Measurements from ENCODE around the gene PBX3. TPM values are rescaled to one million over a fixed set of nuclear protein-coding genes. Genes with fewer than 3 reads are reported as not detected.

The PBX3 gene
- total RNA-seq, 1 experiment from 2014 or later, result 39.0 TPM

DNA sequence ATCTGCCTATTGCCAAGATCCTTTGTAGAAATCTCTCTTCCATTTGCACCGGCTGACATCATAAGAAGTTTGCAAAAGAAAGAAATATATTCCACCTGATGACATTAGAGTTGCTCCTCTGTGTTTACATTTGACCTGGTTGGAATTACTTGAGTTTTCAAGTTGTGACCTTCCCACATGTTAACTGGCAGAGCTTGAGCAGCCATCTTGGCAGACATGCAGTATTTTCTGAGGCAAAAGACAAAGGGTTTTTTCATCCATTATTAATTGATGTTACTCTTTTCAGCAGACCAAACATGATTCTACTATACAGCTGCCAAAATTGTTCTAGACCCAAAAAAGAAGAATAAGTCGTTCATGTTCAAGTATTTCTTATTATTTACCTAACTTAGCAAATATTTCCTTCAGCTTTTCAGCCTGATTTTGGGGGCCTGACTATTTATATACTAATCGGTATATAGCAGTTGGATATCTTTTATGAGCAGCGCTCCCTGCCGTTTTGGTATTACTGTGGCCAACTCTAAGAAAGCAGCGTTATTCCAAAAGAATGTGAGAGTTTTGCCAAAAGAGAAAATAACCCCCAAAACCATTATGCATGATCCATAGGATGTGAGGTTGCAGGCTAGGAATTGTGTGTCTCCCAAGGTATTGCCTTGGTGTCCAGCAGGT lies 212.9 kb downstream of the PBX3 start:
- intact Hi-C loops (cut with micrococcal nuclease; ENCODE audit: unreplicated experiment), result no loop called here
- TF ChIP-seq, protein P1, sequence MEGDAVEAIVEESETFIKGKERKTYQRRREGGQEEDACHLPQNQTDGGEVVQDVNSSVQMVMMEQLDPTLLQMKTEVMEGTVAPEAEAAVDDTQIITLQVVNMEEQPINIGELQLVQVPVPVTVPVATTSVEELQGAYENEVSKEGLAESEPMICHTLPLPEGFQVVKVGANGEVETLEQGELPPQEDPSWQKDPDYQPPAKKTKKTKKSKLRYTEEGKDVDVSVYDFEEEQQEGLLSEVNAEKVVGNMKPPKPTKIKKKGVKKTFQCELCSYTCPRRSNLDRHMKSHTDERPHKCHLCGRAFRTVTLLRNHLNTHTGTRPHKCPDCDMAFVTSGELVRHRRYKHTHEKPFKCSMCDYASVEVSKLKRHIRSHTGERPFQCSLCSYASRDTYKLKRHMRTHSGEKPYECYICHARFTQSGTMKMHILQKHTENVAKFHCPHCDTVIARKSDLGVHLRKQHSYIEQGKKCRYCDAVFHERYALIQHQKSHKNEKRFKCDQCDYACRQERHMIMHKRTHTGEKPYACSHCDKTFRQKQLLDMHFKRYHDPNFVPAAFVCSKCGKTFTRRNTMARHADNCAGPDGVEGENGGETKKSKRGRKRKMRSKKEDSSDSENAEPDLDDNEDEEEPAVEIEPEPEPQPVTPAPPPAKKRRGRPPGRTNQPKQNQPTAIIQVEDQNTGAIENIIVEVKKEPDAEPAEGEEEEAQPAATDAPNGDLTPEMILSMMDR (IDR thresholded peaks at IDR 0.05), result no peak
- no peak for TF ChIP-seq POLR2AphosphoS5 (IDR thresholded peaks at IDR 0.05; ENCODE audit: low read depth, low read length)
- no peak for TF ChIP-seq SIN3A (IDR thresholded peaks at IDR 0.05; ENCODE audit: borderline replicate concordance, insufficient read depth, low read depth, low read length)
- no peak for TF ChIP-seq TCF7L2 (IDR thresholded peaks at IDR 0.05; ENCODE audit: low read depth, low read length)
- TF ChIP-seq, protein P2, sequence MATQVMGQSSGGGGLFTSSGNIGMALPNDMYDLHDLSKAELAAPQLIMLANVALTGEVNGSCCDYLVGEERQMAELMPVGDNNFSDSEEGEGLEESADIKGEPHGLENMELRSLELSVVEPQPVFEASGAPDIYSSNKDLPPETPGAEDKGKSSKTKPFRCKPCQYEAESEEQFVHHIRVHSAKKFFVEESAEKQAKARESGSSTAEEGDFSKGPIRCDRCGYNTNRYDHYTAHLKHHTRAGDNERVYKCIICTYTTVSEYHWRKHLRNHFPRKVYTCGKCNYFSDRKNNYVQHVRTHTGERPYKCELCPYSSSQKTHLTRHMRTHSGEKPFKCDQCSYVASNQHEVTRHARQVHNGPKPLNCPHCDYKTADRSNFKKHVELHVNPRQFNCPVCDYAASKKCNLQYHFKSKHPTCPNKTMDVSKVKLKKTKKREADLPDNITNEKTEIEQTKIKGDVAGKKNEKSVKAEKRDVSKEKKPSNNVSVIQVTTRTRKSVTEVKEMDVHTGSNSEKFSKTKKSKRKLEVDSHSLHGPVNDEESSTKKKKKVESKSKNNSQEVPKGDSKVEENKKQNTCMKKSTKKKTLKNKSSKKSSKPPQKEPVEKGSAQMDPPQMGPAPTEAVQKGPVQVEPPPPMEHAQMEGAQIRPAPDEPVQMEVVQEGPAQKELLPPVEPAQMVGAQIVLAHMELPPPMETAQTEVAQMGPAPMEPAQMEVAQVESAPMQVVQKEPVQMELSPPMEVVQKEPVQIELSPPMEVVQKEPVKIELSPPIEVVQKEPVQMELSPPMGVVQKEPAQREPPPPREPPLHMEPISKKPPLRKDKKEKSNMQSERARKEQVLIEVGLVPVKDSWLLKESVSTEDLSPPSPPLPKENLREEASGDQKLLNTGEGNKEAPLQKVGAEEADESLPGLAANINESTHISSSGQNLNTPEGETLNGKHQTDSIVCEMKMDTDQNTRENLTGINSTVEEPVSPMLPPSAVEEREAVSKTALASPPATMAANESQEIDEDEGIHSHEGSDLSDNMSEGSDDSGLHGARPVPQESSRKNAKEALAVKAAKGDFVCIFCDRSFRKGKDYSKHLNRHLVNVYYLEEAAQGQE (IDR thresholded peaks at IDR 0.05; ENCODE audit: insufficient read depth in 1 of 2, low read depth in 2 of 2, low read length in 1 of 2), result no peak
- Histone ChIP-seq H3K36me3 (ENCODE audit: control insufficient read depth, insufficient read depth, low read length) (no peaks in the 10 kb centered on the region), H3K27me3 (ENCODE audit: control insufficient read depth, insufficient read depth, low read length) (no peaks in the 10 kb centered on the region), H3K27ac (ENCODE audit: low read length) (no peak overlapping the region), H3K4me1 (ENCODE audit: control insufficient read depth, insufficient read depth, low read length) (no peaks in the 10 kb centered on the region), H3K9me3 (ENCODE audit: control insufficient read depth, insufficient read depth, low read depth, low read length) (no peaks in the 10 kb centered on the region), H3K4me3 (ENCODE audit: low read depth in 2 of 2, low read length in 2 of 2) (no peak overlapping the region)
- no peak for DNase-seq (ENCODE audit: low read depth, low spot score)
- CTCF ChIA-PET, result no interaction called here
- POLR2A ChIA-PET, result no interaction called here
- in situ Hi-C loops (cut with HindIII; ENCODE audit: low pct_unique_long_range_greater_than_20kb, low sequenced_read_pairs), result no loop called here
- no peak for ATAC-seq
- no TSS peak for BruUV-seq (replicated peaks)

DNA sequence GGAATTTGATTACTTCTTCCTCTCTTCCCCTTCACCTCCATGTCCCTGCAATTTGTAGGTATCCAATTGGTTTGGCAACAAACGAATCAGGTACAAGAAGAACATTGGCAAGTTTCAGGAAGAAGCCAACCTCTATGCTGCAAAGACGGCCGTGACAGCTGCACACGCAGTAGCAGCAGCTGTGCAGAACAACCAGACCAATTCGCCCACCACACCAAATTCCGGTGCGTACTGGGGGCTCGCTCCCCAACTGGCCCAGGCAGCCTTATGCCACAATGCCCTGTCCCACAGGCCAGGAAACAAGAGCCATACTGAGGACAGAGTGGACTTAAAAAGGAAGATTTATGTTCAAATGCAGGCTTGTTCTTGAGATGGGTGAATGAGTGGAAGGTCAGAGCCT lies 213.5 kb downstream of the PBX3 start:
- ATAC-seq (no peak), DNase-seq (ENCODE audit: low read depth, low spot score) (no peak)
- in situ Hi-C loops (cut with HindIII; ENCODE audit: low pct_unique_long_range_greater_than_20kb, low sequenced_read_pairs), result no loop called here
- TF ChIP-seq SIN3A (IDR thresholded peaks at IDR 0.05; ENCODE audit: borderline replicate concordance, insufficient read depth, low read depth, low read length) (no peak), TCF7L2 (IDR thresholded peaks at IDR 0.05; ENCODE audit: low read depth, low read length) (no peak), POLR2AphosphoS5 (IDR thresholded peaks at IDR 0.05; ENCODE audit: low read depth, low read length) (no peak)
- TF ChIP-seq, protein P2 (IDR thresholded peaks at IDR 0.05; ENCODE audit: insufficient read depth in 1 of 2, low read depth in 2 of 2, low read length in 1 of 2), result no peak
- TF ChIP-seq, protein P1 (IDR thresholded peaks at IDR 0.05), result no peak
- intact Hi-C loops (cut with micrococcal nuclease; ENCODE audit: unreplicated experiment), result no loop called here
- Histone ChIP-seq H3K4me3 (ENCODE audit: low read depth in 2 of 2, low read length in 2 of 2) (no peak overlapping the region), H3K27me3 (ENCODE audit: control insufficient read depth, insufficient read depth, low read length) (no peaks in the 10 kb centered on the region), H3K27ac (ENCODE audit: low read length) (no peak overlapping the region), H3K36me3 (ENCODE audit: control insufficient read depth, insufficient read depth, low read length) (no peaks in the 10 kb centered on the region), H3K9me3 (ENCODE audit: control insufficient read depth, insufficient read depth, low read depth, low read length) (no peaks in the 10 kb centered on the region), H3K4me1 (ENCODE audit: control insufficient read depth, insufficient read depth, low read length) (no peaks in the 10 kb centered on the region)
- ChIA-PET CTCF (no interaction called here), POLR2A (no interaction called here)
- BruUV-seq (replicated peaks), result no TSS peak
